Stomach (tissue), 4 donors: Measurements from ENCODE around the gene ALDH7A1.

ENCODE experiments used
- CTCF ChIP-seq, 7 experiments: fragments of 450-650 bp in 4 of 7; fragments of 200-600 bp in 3 of 7; sonication (generic) in 3 of 7; IDR thresholded peaks; one replicate each; pipeline ENCODE4 v1.5.1; 2016 to 2019; ENCODE audit warnings: antibody characterized with exemption in 7 of 7, control low read depth in 2 of 7, mild to moderate bottlenecking in 1 of 7
- EP300 ChIP-seq: sonication (generic); formaldehyde crosslinking; IDR thresholded peaks from one replicate; pipeline ENCODE4 v1.6.1; 2017; ENCODE audit warnings: antibody characterized with exemption
- POLR2A ChIP-seq, 4 donors: fragments of 450-650 bp; IDR thresholded peaks; one replicate each; pipeline ENCODE4 v1.6.1; 2016; ENCODE audit warnings: antibody characterized with exemption in 4 of 4, control low read depth in 2 of 4, mild to moderate bottlenecking in 1 of 4, moderate library complexity in 1 of 4
- POLR2AphosphoS5 ChIP-seq, 3 donors: sonication (generic); formaldehyde crosslinking; IDR thresholded peaks; one replicate each; pipeline ENCODE4 v1.6.1; 2016; ENCODE audit warnings: antibody characterized with exemption in 3 of 3

- TF ChIP-seq EP300 (no peak), POLR2A (IDR thresholded peaks at IDR 0.05) (no peak), POLR2AphosphoS5 (IDR thresholded peaks at IDR 0.05) (no peak), CTCF (IDR thresholded peaks at IDR 0.05) (no peak)
Observed at GRCh38 chr5:126488443-126489065, 106.5 kb downstream of the ALDH7A1 start.
